ENCODE measurements around the gene NHLRC4.

The NHLRC4 gene, protein sequence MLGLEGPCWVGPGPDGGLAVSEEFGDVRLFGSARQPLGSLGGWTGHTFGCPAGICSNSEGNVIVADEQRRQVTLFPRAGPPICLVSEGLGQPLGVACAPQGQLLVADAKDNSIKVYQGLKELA

DNA sequence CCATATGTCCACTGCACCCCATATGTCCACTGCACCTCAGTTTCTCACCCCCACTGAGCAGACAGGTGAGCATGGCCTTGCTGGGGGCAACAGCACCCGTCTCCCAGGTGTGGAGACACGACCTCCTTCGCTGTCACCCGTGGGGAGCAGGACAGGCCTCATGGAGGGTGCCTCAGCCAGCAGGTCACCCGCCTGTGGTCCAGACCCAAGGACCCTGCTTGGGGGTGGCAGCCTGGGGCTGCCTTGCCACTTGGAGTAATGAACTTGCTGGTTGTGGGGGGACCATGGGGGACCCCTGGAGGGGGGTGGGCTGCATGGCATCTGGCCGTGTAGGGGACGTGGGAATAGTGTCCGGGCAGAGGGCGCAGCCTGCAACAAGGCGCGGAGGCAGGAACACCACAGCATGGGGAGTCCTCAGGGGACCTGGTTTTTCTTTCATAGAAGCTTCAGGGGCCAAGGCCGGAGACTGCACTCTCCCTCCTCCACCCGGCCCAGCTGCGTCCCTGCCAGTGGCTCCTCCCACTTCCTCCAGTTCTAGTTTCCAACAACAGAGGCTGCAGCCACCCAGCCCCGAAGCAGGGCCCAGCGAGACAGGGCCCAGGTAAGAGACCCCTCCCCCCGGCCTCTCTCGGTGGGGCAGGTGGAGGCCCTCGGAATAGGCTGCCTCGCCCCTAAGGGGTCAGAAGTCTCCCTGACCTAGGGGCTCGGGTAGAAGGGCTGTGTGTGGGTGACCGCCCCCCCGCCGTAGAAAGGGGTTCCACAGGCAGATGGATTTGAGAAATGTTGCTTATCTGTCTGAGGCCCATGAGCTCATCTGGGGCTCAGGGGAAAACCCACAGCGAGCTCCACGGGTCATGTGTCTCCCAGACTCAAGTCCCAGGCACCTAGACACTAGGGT, at the start of gene NHLRC4:
TSS of gene NHLRC4 (plus strand) at position 531 of the 898 bp plus-strand sequence. CDS start 1,043 bp downstream, outside the sequence.
- DNase-seq = no peak

DNA sequence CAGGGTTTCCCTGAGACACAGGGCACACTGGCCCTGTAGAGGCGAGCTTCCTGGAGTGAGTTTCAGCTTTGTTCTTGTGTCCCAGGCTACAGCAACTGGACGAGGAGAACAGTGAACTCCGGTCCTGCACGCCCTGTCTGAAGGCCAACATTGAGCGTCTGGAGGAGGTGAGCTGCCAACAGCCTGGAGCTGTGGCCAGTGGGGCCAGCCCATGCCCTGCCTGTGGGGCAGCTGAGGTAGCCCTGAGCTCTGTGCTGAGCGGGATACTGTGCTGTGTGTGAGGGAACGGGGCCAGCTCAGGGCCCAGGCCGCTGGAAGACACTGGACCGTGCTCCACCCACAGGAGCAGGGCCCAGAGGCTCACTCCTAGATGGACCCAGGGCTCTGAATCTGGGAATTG, 47.9 kb upstream of the NHLRC4 start:
- no peak for DNase-seq

DNA sequence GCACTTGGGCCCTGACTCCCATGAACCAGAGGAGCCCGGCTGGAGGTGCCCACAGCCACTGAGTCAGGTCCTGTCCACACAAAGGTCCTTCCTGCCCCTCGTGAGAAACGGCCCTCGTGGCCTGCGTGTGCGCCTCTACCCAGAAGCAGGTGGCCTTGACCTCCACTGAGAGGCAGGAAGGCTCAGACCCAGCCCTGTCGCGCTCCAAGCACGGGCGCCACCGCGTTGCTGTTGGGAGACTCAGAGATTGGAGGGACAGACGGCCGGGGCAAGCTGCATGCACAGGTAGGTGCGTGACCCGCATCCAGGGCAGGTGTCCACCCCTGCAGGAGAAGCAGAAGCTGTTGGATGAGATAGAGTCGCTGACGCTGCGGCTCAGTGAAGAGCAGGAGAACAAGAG, 47.4 kb upstream of the NHLRC4 start:
- DNase-seq = no peak

DNA sequence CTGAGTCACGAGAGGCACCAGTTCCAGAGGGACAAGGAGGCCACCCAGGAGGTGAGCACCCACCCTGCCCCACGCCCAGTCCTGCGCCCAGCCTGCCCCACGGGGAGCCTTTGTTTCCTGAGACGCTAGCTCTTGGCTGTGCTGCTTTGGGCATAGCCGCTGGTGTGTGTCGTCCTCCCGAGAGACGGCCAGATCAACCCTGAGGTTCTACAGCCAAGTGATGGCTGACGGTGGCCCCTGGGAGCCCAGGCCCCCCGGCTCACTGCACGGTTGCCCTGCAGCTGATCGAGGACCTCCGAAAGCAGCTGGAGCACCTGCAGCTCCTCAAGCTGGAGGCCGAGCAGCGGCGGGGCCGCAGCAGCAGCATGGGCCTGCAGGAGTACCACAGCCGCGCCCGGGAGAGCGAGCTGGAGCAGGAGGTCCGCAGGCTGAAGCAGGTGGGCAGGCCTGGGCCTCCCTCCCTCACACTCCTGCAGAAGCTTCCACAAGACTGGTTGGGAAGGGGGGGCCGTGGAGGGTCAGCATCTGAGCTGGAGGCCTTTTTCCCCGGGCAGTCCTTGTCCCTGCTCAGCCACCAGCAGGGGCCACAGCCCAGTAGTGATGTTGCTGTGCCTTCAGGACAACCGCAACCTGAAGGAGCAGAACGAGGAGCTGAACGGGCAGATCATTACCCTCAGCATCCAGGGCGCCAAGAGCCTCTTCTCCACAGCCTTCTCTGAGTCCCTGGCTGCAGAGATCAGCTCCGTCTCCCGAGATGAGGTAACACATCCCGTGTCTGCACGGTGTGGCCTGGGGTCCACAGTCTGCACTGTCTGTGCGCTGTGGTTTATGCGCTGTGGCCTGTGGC, 46.7 kb upstream of the NHLRC4 start:
- no peak for DNase-seq

DNA sequence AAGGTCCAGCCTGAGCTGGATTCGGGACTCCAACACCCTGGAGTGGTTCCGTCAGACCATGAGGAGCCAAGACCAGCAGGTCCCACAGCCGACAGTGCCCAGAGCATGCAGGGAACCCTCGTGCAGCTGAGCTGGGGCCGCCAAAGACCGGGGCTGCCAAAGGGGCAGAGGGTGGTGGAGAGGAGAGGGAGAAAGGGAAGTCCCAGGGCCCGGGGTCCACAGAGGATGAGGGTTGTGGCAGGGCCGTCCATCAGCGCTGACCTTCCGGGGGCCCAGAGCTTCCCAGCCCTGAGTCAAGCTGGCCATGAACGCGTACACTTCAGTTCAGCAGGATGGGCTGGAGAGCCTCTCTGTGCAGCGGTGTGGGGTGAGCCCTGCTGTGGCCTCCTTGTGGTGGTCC, 46.0 kb upstream of the NHLRC4 start:
- no peak for DNase-seq

DNA sequence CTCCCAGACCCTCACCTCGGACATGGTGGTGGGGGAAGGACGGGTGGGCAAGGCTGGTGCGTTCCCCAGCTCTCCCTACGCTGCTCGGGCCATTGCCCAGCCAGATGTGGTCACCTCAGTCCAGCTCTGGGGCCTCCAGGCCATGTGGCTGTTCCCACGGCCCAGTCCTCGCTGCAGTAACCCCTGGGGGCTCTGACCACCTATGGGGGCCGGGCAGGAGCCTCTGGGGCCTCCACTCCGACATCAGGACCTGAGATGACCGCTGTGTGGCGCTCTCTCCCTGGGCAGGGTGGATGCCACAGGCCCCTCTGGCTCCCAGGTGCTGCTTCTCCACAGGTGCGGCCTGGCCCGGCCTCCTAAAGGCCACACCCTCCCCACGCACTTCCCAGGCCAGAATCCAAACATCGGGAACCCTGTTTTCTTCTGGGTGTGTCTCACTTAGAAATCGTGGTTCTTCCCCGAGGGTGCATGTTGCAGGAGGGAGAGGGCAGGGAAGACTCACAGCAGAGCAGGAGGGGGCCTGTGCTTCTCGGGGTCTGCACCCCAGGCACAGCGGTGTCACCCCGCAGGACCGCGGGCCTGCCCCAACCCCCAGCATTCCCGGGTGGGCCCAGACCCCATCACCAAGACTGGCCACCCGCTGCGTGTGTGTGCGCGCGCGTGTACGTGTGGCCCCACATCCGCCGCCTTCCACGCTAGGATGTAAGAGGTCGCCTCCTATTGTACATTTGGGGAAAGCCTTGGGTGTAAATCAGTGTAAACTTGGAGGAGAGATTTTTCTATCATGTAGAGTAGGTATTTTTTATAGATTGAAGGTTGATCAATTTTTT, 45.2 kb upstream of the NHLRC4 start:
- no peak for DNase-seq

DNA sequence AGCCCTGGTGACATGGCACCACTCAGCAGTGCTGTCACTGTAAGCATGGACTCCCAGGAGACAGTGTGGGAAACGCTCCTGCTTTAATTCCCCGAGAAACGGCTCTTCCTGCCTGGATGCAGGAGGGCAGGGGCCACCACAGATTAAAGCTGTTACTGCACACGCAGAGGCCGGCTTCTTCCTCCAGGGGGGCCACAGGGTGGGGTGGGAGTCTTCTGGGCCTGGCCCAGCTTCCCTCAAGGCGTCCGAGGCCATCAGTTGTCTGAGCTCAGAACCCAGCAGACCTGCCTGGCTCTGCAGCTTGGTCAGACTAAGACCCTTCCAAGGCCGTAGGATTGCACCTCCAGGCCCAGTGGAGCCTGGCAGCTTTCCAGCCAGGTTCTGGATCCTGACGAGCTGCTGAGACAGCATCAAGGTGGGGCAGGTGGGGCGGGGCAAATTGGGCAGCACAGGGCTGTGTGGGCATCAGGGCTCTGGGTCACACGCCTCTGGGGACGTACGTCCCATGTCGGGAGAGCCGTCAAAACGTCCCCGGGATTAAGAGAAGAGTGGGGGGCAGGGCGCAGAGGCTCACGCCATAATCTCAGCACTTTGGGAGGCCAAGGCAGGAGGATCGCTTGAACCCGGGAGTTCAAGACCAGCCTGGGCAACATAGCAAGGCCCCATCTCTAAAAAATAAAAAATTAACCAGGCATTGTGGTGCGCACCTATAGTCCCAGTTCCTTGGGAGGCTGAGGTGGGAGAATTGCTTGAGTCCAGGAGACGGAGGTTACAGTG, 44.3 kb upstream of the NHLRC4 start:
- DNase-seq = no peak

DNA sequence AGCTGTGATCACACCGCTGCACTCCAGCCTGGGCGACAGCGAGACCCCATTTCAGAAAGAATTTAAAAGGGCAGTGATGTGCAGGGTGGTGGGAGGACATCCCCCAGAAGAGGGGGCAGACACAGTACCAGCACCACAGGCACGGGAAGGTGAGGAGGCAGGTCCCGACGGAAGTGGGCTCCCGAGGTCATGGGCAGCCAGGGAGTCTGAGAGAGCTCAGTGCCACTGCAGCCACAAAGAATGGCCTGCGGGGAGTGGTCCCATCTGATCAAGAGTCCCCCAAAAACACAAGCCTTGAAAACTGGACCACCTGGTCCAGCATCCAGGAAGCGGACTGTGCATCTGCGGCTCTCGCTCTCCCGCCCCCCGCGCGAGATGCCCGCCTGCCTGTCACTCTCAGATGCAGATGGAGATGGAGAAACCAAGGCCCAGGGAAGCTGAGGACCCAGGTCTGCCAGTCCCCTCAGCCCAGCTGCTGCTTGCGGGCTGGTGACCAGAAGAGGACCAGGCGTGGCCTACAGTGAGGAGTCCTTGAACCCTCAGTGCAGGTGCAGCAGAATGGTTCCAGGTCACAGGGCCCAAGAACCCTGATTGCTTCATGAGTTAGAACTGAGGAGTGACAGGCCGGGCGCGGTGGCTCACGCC, 43.6 kb upstream of the NHLRC4 start:
- no peak for DNase-seq

DNA sequence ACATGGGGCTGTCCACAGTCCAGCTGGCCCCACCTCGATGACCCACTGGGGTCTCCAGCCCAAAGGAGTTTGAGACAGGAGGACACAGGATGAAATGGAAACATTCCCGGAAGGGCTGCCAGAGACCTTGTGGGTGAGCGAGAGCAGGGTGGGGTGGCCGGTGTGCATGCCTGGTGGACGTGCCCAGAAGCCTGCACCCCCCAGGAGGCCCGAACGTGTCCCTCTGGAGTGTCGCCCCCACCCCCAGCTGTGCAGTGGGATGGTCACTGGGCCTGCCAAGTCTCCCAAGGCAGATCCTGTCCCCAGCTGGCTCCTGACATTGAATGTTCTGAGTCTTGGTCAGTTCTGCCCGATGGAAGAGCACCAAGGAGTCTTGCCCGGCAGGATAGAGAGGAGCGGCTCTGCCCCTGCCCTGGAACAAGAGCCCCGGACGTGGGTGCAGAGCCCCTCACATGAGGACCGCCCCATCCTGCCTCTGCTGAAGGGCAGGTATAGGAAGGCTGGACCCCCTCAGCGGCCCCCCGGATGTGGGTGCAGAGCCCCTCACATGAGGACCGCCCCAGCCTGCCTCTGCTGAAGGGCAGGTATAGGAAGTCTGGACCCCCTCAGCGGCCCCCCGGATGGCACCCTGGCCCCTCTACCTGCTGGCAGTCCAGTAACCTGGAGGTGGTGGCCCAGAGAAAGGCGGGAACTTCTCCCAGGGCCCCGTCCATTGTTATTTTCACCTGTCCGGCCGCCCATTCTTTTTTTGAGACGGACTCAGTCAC, 42.3 kb upstream of the NHLRC4 start:
- no peak for DNase-seq

DNA sequence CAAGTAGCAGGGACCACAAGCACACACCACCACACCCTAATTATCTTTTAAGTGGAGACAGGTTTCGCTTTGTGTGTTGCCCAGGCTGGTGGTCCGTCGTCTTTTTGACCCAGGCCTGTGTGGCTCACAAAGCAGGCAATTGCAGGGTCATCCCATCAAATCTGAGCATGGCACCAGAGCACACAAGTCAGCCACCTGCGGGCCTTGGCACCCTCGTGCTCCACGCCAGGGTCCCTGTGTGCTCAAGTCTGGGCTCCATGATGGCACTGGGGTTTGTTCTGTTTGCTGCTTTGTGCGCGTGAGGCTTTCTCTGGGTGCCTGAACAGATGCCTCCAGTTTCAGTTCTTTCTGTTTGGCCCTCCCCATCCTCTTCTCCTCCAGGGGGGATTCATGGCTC, 41.7 kb upstream of the NHLRC4 start:
- no peak for DNase-seq

DNA sequence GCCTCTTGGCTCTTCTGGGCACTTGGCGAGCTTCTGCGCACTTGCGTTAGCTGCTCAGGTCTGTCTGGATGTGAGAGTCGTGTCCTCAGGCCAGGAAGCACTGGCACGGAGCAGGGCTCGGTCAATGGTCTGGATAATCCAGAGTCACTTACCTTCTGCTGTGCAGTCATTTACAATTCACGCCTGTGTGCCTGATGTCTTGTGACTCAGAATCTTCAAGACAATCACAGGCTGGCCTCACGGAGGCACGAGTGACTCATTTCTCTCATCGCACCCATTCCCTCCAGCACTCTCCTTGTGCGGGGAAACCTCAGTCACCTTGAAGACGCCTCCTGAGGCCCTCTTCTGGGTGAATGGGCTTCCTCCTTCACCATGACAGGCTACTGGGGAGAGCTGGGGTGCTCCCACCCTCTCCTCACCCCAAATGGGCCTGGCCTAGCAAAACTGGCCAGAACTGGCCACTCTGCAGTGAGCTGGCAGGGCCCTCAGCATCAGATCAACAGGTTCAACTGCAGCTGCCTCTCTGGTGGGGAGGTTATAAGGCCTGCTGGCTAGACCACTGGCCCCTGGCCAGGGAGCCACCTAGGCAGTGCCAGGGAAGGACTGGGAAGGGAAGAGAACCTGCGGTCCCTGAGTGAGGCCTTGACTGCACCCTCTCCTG, 41.2 kb upstream of the NHLRC4 start:
- DNase-seq = peak in 1 of 2 experiments; percentile 61

DNA sequence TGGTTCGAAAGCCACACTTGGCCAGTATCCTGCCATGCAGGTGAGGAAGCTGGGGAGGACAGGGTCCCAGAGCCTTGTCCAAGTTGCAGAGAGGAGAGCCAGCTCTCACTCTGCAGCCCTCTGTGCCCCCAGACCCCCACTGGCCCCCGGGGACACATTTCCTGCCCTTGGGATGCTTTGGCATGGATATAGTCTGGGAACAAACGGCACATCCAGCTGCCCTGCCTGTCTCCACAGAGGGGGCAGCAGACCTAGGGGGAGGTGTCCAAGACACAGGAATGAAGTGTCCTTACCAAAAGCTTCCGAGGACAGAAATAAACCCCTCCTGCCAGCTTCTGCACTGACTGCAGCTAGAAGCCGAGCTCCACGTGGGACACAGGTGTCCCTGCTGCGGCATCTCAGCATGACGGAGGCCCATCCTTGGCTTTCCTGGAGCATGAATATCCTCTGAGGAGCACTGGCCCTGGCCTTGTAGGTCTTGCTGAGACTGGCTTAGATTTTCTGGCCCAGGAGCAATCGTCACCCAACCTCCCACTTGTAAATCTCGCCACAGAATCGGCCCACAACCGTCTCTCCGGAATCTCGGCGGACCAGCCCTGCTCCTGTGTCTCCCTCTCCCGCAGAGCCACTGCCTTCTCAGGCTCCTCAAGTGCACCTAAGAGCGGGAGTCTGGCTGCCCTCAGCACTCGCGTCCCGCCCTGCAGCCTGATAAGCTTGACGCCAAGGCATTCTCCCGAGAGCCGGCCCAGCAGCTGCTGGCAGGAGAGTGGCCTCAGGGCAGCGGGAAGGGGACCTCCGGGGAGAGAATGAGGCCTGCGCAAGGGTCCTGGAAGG, 40.4 kb upstream of the NHLRC4 start:
- no peak for DNase-seq

DNA sequence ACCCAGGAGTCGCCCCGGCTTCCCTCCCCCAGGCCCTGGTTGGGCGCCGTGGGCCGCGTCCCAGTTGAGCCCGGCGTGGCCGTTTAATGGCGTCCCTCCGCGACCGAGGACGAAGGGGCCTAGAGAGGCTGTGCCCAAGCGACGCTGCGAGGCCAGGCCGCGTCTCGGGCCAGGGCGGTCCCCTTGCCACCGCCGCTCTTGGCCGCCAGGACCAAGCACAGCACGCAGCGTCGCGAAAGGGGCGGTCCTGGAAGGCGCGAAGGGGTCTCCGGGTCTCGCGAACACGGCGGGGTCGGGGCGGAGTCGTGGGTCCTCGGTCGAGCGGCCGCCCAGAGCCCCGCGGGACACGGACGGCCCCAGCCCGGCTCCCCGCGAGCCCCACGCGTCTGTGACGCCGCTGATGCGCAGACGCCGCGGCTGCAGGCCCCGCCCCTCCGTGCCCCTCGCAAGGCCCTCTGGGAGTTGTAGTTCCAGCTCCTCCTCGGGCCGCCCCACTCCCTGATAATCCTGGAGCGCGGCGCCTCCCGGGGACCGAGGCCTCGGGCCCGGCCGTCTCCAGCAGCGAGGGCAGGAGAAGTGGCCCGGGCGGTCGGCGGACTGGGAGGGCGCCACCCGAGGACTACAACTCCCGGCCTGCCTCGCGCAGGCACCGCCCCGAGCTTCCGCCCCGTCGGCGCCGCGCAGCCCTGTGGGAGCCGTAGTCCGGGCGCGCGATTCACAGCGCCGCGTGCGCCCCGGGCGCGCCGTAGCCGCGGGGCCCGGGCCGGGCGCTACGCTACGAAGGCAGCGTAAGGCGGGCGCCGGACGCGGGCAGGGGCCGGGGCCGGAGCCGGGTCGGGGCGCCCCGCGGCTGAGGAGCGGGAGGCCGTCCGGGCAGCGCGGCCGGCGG, 39.5 kb upstream of the NHLRC4 start, which contains the start of gene CAPN15:
TSS of gene CAPN15 (plus strand) at position 698 of the 889 bp plus-strand sequence. CDS start 19,127 bp downstream, outside the sequence.
- peak; percentile 70 to 94 for DNase-seq

DNA sequence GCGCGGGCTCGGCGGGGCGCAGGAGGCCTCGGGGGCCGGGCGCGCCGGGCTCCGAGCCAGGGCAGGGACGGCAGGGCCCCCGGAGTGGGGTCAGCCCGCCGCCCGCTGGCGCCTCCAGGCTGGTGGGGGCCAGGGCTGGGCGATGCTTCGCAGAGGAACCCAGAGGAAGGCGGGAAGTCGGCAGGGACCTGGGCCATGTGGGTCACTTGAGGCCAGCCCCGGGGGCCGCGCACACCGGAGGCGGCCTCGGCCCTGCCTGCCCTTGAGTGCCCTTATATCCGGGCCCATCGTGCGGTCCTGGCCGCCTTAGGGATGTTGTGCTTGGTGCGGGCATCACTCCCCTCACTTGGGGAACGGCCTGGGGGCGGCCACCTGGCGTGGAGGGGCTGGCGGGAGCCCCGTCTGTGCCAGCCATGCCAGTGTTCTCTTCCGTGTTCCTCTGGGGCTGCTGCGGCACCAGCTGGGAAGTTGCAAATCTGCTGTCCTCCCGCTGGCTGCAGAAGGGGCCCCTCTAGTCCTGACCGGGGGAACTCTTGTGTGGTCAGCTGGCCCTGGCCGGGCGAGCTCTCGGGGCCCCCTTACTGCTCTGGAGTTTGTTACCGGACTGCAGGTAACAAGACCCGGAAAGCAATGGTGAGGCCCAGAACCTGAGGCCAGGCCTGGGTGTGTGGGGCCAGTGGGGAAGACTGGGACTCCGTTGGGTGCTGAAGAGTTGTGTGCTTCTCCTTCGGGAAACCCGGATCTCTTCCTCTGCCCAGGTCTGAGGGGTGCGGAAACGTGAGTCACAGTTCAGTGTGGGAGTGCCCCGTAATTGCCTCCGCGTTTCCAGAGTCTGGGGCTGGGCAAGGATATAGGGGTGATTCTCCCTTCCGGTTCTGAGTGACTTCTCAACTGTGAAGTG, 38.4 kb upstream of the NHLRC4 start:
- DNase-seq = no peak

DNA sequence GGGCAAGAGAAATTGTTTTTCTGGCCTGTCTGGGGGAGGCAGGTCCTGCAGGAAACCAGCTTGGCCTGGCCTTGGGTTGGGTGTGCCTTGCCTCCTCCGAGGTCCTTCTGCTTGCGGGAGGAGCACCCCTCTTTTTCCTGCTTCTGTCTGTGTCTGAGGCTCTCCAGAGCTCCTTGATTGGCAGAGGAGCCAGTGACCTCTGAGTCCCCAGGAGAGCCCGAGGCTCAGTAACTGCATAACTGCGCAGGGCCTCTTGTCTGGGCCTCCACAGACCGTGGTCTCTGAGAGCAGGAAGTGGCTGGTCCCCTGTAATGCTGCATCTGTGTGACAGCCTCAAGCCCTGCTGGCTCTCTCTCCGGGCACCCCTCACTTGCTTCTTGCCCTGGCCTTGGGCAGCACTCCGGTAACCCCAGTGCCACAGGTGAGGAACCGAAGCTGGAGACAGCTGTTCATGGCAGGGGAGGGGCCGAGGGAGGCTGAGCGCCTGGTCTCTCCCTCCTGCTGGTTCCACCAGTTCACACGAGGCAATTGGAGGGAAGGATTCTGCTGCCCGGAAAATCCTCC, 37.7 kb upstream of the NHLRC4 start:
- DNase-seq = no peak

DNA sequence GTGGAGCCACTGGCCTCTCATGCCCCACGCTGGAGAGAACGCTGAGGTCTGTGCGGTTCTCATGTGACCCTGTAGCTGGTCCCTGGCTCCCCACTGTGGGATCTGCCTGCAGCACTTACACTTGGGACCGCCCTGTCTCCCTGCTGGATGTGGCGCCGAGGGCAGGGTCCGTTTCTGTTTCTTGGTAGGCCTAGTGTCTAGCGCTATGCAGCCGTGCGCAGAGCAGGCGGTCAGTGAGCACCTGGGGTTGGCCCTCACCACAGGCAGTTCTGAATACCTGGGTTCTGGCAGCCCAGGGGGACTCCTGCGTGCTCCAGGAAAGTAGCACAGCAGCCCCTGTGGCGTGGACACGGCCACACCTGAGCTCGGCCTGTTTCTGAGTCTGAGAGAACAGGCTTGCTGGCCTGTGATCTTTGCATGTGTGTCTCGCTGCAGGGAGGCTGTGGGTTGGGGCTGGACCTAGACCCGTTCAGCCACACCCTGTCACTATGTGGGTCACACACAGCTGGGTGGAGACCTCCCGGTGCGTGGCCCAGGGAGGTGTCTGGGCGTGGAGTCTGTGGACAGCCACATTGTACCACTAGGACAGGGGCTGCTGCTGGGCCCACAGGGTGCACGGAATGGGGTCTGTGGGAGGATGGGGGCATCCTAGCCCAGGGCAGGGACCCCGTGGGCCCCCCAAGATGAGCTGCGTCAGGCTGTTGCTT, 36.5 kb upstream of the NHLRC4 start:
- no peak for DNase-seq

Measured in NCI-H446 (cell line).